Measurements from ENCODE around the gene RNF223.

GRCh38 chr1:1084372-1085170 lies 10.5 kb upstream of the RNF223 start:
- TF ChIP-seq POLR2A (IDR thresholded peaks at IDR 0.05) (no peak), CTCF (IDR thresholded peaks at IDR 0.05) (no peak)
